Stimulated activated CD4-positive, alpha-beta T cell treated with anti-CD3 and anti-CD28 coated beads, Interleukin-1b, Interleukin-23, amount 100 ng/mL, for 24 hours (primary cell): ENCODE measurements around the gene NLGN1.

Source experiments
- DNase-seq, 4 experiments: peaks; one replicate each; pipeline ENCODE4 v3.0.0-alpha.2; 2020; ENCODE audit warnings: low read depth in 4 of 4, low spot score in 1 of 4

The NLGN1 gene

GRCh38 chr3:174132421-174133042, 735.0 kb downstream of the NLGN1 start:
- DNase-seq: no peak

GRCh38 chr3:174146008-174146407, 748.5 kb downstream of the NLGN1 start:
- DNase-seq: no peak

DNA sequence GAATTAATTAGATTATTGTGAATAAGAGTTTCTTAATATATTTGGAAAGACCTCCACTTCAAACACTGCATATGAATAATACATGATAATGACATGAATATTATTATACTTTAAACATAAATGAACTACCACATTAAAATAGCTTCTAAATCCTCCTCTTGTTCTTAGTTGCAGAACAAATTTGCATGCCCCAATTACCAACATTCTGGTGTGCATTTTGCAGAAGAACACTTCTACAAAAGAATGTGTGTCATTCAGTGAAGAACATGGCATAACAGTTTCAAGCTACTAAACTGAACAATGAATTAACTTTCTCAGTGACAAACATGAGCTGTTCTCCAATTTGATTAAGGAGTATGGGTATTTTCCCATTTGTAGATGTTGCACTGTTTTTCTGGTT, 750.3 kb downstream of the NLGN1 start:
- DNase-seq: no peak

GRCh38 chr3:174153871-174154270, 756.3 kb downstream of the NLGN1 start:
- no peak for DNase-seq

DNA sequence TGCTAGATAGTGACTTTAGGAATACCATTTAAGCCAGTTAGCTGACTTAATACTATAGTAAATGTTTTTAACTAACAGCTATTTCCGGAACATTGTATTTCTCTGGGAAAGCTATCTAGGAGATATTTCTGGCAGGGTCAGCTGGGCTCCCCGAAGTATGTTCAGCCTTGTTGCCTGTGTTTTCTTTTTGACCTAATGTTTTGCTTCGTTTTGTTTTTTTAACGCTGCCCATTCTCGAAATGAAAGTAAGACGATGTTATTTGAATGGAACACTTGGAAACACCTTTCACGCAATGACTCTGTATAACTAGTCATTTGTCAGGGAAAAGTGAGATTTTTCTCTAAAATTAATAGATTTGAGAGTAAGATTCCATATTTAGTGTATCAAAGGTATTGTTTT, 758.7 kb downstream of the NLGN1 start:
- DNase-seq: no peak

DNA sequence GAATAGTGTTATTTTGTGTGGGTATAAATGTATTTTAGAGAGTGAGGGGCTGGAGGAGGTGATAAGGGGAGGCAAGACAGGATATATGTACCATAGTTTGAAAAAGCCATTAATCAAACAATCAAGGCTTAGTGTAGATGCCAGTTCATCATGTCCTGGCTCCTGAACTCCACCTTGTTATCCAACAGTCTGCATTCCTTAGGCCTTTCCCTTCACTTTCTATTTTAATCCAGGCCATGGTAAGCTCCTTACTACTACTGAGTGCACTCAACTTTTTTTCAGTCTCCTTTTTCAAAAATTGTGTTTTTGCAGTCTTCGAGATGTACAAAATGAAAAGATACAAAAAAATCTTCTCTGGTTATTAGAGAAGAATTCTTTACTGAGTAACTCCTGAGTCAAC, 761.1 kb downstream of the NLGN1 start:
- DNase-seq: no peak

DNA sequence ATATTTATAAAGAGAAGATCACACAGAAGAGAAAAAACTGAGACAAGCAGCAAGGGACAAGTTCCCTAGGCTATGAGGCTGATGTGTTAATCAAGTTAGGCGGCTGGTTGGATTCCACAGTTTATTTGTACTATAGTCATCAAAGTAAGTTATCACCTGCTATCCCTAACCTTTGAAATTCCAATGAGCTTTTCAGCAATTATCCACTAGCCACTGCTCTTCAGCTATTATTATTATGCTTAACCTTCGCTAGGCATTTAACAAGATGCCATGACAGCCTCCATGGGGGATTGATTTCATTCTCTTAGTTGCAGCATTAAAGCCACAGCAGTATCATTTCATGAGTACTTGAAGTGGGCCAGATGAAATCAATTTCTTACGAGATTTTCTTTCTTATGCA, 762.1 kb downstream of the NLGN1 start:
- no peak for DNase-seq

- DNase-seq: no peak
Measured at GRCh38 chr3:174162550-174162949, 765.0 kb downstream of the NLGN1 start.

GRCh38 chr3:174168026-174168425, 770.5 kb downstream of the NLGN1 start:
- no peak for DNase-seq

DNA sequence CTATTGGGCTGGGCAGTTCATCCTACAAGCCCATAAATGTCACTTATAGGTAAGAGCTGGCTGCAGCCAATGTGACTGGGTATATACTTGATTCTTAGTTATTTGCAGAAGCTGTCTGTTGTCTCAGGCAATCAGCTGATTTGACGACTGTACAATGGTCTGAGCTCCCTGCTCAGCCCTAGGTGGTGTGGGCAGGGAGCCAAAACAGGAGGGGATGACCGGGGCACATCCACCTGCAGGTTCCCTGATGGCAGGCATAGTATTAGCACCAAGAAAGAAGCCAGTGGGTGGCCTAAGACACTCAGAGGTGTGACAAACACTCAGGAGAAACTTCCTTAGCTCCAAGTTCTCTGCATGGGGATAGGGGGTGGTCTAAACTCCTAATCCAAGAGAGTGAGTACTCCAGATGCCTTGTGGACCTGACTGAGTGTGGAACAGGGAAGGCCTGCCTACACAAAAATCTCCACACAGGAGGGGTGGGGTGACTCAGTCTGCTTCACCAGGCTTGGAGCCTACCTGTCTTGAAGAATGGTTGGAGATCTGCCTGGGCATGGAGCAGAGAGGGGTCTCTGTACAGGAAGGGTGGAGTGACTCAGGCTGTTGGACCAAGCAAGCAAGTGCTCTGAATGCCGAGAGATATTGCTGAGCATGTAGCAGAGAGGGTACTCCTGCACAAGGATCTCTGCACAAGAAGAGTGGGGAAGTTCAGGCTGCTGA, 771.2 kb downstream of the NLGN1 start:
- DNase-seq: no peak

DNA sequence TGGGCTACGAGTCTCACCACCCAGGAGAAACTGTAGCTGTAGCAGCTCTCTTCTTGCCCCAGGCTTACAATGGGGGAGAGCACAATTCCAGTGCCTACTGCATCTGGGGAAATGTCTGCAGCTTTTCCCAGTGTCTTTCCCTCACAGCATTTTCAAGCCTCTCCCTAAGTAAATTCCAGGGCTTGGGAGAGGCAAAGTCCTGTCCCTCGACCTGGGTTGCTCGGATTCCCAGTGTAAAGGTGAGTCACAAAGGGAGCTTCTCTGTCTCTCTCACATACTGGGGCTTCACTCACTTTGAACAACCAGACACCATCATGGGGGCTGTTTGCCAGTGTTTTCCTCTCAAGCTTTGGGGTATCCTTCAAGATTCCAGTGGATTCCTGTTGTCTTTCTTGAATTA, 772.2 kb downstream of the NLGN1 start:
- DNase-seq: no peak

- DNase-seq: no peak
Measured at GRCh38 chr3:174170248-174170647, 772.7 kb downstream of the NLGN1 start.

- no peak for DNase-seq
Measured at GRCh38 chr3:174186377-174186989, 788.9 kb downstream of the NLGN1 start.

GRCh38 chr3:174191380-174191779, 793.8 kb downstream of the NLGN1 start:
- no peak for DNase-seq

GRCh38 chr3:174191895-174192294, 794.4 kb downstream of the NLGN1 start:
- no peak for DNase-seq

GRCh38 chr3:174192471-174192870, 794.9 kb downstream of the NLGN1 start:
- DNase-seq: no peak

DNA sequence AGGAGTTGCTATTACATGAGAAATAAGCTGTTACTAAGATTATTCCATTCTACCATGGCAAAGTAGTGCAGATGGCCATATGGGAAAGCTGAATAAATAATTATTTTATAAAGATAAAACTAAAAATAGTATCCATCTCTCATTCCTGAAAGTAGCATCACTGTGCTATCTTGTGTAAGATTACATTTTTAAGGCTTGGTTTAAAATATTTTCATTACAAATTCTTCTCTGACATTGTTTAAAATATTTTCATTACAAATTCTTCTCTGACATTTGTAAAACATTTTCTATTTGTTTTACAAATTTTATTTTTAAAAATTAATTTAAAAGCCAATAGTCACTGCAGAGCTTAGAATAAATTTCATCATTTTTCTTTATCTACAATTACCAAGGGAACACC, 796.1 kb downstream of the NLGN1 start:
- no peak for DNase-seq

GRCh38 chr3:174197416-174197815, 799.9 kb downstream of the NLGN1 start:
- DNase-seq: no peak

DNA sequence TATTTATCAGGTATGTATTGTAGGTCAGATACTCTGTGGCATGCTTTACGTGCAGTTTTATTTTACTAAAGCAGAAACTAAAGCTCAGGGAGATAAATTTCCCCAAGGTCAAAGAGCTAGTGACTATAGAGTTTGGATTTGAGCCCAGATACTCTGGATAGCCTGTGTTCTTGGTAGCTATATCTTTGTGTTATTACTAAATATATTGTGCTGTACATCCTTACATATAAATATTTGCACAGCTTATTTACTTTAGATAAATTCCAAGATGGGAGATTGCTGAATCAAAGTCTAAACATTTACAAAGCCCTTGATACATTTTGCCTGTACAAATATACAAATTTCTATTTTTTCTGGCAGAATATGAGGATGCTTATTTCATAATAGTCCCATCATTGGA, 800.7 kb downstream of the NLGN1 start:
- DNase-seq: no peak

DNA sequence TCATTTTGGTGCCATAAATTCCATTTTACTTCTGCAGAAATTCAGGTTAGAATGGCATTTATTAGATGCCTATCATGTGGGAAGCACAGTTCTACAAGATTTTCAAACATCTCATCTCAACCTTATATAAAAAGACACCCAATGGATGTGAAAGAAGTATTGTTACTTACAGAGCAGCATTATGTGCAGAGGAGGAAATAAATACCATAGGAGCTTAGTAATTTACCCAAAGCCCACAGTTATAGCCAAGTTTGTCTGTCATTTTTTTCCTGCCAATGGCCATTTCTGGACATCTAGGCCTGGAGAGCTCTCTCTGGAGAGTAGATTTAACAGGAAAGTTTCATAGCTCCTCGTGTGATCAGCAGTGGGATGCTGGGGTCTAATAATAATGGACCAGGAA, 802.2 kb downstream of the NLGN1 start:
- DNase-seq: no peak

GRCh38 chr3:174202116-174202515, 804.6 kb downstream of the NLGN1 start:
- DNase-seq: no peak

GRCh38 chr3:174202561-174202960, 805.0 kb downstream of the NLGN1 start:
- no peak for DNase-seq

GRCh38 chr3:174204765-174205164, 807.2 kb downstream of the NLGN1 start:
- no peak for DNase-seq
